Suprapubic skin (tissue), 4 donors: ENCODE measurements around the gene GRP.

ENCODE experiments used
- EP300 ChIP-seq: sonication (generic); formaldehyde crosslinking; IDR thresholded peaks from one replicate; pipeline ENCODE4 v1.6.1; 2017; ENCODE audit warnings: antibody characterized with exemption
- POLR2A ChIP-seq, 2 donors: fragments of 450-650 bp; IDR thresholded peaks; one replicate each; pipeline ENCODE4 v1.6.1; 2017; ENCODE audit warnings: antibody characterized with exemption in 2 of 2, mild to moderate bottlenecking in 2 of 2, moderate library complexity in 2 of 2
- POLR2AphosphoS5 ChIP-seq, 3 donors: sonication (generic); formaldehyde crosslinking; IDR thresholded peaks; one replicate each; pipeline ENCODE4 v1.6.1; 2017; ENCODE audit warnings: antibody characterized with exemption in 3 of 3
- TF ChIP-seq, protein P1 (sequence below), 2 donors: fragments of 200-600 bp in 1 of 2; fragments of 450-650 bp in 1 of 2; sonication (generic) in 1 of 2; IDR thresholded peaks; one replicate each; pipeline ENCODE4 v1.5.1; 2016 to 2019; ENCODE audit warnings: antibody characterized with exemption in 2 of 2, mild to moderate bottlenecking in 1 of 2, moderate library complexity in 1 of 2

DNA sequence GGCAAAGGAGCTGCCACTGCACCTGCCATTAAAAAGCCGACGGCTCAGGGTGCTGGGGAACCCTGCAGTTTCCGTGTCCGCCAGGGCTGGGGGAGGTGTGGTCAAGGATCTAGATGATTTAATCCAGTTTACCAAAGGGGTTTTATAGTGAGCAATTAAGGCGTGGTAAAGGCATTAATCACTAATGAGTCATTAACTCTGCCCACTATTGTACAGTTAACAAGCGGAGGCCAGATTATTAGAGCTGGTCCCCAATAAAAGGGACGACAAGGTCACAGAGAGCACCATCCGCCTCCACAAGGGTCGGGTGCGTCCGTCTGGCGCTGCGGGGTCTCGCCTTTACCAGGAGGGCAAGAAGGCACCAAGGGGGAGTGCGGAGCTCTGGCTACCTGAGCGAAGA is 43.7 kb downstream of the GRP start:
- no peak for TF ChIP-seq EP300
- no peak for TF ChIP-seq POLR2A (IDR thresholded peaks at IDR 0.05)
- TF ChIP-seq, protein P1, sequence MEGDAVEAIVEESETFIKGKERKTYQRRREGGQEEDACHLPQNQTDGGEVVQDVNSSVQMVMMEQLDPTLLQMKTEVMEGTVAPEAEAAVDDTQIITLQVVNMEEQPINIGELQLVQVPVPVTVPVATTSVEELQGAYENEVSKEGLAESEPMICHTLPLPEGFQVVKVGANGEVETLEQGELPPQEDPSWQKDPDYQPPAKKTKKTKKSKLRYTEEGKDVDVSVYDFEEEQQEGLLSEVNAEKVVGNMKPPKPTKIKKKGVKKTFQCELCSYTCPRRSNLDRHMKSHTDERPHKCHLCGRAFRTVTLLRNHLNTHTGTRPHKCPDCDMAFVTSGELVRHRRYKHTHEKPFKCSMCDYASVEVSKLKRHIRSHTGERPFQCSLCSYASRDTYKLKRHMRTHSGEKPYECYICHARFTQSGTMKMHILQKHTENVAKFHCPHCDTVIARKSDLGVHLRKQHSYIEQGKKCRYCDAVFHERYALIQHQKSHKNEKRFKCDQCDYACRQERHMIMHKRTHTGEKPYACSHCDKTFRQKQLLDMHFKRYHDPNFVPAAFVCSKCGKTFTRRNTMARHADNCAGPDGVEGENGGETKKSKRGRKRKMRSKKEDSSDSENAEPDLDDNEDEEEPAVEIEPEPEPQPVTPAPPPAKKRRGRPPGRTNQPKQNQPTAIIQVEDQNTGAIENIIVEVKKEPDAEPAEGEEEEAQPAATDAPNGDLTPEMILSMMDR (IDR thresholded peaks at IDR 0.05), result no peak
- TF ChIP-seq POLR2AphosphoS5 (IDR thresholded peaks at IDR 0.05), result no peak
